Sigmoid colon (tissue), 4 donors: Measurements from ENCODE around the gene SYT7.

Source experiments
- EP300 ChIP-seq, 4 donors: sonication (generic); formaldehyde crosslinking; IDR thresholded peaks; one replicate each; pipeline ENCODE4 v1.6.1; 2017; ENCODE audit warnings: antibody characterized with exemption in 4 of 4
- POLR2A ChIP-seq, 2 donors: fragments of 450-650 bp; IDR thresholded peaks; one replicate each; pipeline ENCODE4 v1.6.1; 2016; ENCODE audit warnings: antibody characterized with exemption in 2 of 2, mild to moderate bottlenecking in 2 of 2, moderate library complexity in 2 of 2
- POLR2AphosphoS5 ChIP-seq, 4 donors: sonication (generic); formaldehyde crosslinking; IDR thresholded peaks; one replicate each; pipeline ENCODE4 v1.6.1; 2017; ENCODE audit warnings: antibody characterized with exemption in 4 of 4
- TF ChIP-seq, protein P1 (sequence below), 4 experiments: fragments of 450-650 bp in 3 of 4; fragments of 200-600 bp in 1 of 4; IDR thresholded peaks; one replicate each; pipeline ENCODE4 v1.5.1; 2016 to 2019; ENCODE audit warnings: antibody characterized with exemption in 4 of 4, mild to moderate bottlenecking in 3 of 4, moderate library complexity in 2 of 4

DNA sequence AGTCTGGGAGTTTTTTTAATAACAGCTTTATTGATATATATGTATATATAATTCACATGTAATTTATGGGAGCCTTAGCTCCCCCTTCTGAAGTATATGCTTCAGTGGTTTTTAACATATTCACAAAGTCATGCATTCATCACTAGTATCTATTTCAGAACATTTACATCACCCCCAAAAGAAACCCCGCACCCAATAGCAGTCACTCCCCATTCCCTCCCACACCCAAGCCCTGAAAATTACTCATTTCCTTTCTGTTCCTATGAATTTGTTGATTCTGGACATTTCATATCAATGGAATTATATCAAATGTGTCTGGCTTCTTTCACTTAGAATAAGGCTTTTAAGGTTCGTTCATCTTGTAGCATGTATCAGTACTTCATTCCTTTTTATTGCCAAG, 35.6 kb upstream of the SYT7 start:
- TF ChIP-seq, protein P1, sequence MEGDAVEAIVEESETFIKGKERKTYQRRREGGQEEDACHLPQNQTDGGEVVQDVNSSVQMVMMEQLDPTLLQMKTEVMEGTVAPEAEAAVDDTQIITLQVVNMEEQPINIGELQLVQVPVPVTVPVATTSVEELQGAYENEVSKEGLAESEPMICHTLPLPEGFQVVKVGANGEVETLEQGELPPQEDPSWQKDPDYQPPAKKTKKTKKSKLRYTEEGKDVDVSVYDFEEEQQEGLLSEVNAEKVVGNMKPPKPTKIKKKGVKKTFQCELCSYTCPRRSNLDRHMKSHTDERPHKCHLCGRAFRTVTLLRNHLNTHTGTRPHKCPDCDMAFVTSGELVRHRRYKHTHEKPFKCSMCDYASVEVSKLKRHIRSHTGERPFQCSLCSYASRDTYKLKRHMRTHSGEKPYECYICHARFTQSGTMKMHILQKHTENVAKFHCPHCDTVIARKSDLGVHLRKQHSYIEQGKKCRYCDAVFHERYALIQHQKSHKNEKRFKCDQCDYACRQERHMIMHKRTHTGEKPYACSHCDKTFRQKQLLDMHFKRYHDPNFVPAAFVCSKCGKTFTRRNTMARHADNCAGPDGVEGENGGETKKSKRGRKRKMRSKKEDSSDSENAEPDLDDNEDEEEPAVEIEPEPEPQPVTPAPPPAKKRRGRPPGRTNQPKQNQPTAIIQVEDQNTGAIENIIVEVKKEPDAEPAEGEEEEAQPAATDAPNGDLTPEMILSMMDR (IDR thresholded peaks at IDR 0.05) = no peak
- TF ChIP-seq POLR2A (IDR thresholded peaks at IDR 0.05) (no peak), EP300 (IDR thresholded peaks at IDR 0.05) (no peak), POLR2AphosphoS5 (IDR thresholded peaks at IDR 0.05) (no peak)
